HG03039 (cell line): ENCODE measurements around the gene HNRNPCL4.
"Not testable (repeated sequence)": the region's sequence is repeated elsewhere in the genome, so short reads cannot be mapped to it uniquely, and the experiment has no call there.

ENCODE experiments used
- ATAC-seq: cut with Tn5 transposase; IDR thresholded peaks from one replicate; pipeline ENCODE4 v1.9.1; 2021; ENCODE audit warnings: mild to moderate bottlenecking, moderate library complexity; ENCODE audit not compliant: unreplicated experiment

HNRNPCL4 gene

GRCh38 chr1:13165531-13165930 lies at the start of gene HNRNPCL4:
Gene HNRNPCL4 (minus strand): TSS chr1:13165631. CDS start chr1:13165467, 164 bp downstream.
- ATAC-seq, result not testable (repeated sequence)

DNA sequence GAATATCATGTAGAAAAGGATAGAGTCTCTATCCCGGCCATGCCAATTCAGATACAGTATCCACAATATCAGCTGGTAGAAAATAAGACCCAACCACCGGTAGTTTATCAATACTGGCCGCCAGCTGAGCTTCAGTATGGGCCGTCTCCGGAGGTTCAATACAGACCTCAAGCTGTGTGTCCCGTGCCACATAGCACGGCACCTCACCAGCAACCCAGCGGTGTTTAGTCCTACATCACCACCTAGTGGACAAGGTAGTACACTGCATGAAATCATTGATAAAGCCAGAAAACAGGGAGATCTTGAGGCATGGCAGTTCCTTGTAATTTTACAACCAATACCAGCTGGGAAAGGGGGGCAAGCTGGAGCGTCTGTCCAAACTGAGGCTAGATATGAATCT lies 43.3 kb upstream of the HNRNPCL4 start:
- ATAC-seq, result not testable (repeated sequence)

DNA sequence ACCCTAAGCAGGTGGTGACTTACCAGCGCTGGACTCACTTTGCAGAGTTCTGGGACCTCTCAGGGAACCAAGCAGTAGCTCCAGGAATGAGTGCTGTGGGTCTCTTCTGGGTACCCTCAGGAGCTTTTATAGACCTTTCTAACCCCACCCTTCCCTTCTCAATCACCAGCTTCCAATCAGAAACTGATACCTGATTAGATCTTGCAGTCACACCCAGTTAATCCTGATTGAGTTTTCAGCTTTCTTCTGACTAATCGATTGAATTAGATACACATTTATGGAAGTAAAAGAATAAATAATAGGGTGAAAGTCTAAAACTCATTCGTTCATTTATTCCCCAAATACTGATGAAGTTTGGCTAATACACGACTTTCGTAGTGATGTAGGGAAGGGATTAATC lies 35.9 kb upstream of the HNRNPCL4 start, which contains the start of gene PRAMEF13:
Gene PRAMEF13, minus strand, starts transcription at position 101 of the 400 bp plus-strand sequence. CDS start 1,820 bp downstream, outside the sequence.
- not testable (repeated sequence) for ATAC-seq

- not testable (repeated sequence) for ATAC-seq
These were observed 6.1 kb upstream of the HNRNPCL4 start, which contains the start of gene PRAMEF9 for GRCh38 chr1:13171548-13171947. Gene PRAMEF9 (plus strand): TSS chr1:13171848. CDS start chr1:13175281, 3,433 bp downstream.

GRCh38 chr1:13155909-13156308 lies 9.5 kb downstream of the HNRNPCL4 start, which contains the start of gene PRAMEF26:
Gene PRAMEF26 (minus strand): TSS chr1:13156009. CDS start chr1:13153095, 2,914 bp downstream.
- ATAC-seq, result not testable (repeated sequence)

DNA sequence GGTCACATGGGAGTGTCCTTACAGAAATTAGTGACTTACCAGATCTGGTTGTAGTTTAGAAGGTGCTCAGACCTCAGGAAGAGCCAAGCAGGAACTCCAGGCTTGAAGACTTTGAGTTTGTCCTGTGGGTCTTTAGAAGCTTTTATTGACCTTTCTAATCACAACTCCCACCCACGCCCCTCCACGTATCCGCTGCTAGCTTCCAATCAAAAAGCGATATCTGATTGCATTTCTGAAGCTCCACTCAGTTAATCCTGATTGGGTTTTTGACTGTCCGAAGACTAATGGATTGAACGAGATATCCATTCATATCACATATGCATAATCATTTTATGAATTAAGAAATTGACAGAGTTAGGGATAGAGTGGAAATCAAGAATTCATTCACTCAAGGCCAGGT lies 48.7 kb downstream of the HNRNPCL4 start, which contains the start of gene HNRNPCL2:
Gene HNRNPCL2, minus strand, starts transcription at position 101 of the 400 bp plus-strand sequence. CDS start 454 bp downstream, outside the sequence.
- ATAC-seq, result not testable (repeated sequence)
